ENCODE results near the gene ANK3.

The ANK3 gene

DNA sequence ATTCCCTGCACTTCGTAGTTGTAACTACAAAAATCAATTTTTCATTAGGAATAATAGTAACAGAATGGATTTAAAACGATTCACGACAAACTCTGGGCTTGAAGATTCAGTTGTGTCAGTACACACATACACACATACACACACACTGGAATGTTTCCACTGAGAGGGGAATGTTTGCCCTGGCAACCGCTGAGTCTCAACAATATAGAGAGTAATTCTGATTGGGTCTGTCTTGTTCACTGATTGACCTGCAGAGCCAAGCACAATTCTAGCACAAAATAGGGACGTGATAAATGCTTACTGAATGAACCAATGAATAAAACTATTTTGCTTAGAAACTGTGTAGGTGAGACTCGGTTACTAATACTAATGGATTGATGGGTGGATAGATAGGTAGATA, 278.9 kb downstream of the ANK3 start:
- TF ChIP-seq, protein P1, sequence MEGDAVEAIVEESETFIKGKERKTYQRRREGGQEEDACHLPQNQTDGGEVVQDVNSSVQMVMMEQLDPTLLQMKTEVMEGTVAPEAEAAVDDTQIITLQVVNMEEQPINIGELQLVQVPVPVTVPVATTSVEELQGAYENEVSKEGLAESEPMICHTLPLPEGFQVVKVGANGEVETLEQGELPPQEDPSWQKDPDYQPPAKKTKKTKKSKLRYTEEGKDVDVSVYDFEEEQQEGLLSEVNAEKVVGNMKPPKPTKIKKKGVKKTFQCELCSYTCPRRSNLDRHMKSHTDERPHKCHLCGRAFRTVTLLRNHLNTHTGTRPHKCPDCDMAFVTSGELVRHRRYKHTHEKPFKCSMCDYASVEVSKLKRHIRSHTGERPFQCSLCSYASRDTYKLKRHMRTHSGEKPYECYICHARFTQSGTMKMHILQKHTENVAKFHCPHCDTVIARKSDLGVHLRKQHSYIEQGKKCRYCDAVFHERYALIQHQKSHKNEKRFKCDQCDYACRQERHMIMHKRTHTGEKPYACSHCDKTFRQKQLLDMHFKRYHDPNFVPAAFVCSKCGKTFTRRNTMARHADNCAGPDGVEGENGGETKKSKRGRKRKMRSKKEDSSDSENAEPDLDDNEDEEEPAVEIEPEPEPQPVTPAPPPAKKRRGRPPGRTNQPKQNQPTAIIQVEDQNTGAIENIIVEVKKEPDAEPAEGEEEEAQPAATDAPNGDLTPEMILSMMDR (IDR thresholded peaks at IDR 0.05): no peak

- TF ChIP-seq, protein P1 (IDR thresholded peaks at IDR 0.05): no peak
Observed at GRCh38 chr10:60107308-60107976, 282.2 kb downstream of the ANK3 start.

DNA sequence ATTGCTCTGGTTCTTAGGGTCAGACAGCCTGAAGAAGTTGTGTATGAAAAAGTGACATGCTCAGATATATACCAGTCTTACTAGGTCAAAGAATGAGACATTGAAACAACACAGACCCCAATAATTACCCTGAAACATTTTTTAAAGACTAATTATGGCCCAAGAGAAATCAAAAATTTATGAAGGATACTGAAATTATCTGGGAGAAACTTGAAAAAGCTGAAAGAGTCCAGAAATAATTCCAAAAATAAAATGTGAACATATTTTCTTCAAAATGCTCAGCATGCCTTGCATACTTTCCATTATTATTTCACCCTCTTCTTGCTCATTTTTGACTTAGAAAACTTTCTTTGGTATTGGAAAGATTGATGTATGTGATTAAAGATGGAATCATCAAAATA, 284.4 kb downstream of the ANK3 start:
- TF ChIP-seq, protein P1 (IDR thresholded peaks at IDR 0.05): no peak

DNA sequence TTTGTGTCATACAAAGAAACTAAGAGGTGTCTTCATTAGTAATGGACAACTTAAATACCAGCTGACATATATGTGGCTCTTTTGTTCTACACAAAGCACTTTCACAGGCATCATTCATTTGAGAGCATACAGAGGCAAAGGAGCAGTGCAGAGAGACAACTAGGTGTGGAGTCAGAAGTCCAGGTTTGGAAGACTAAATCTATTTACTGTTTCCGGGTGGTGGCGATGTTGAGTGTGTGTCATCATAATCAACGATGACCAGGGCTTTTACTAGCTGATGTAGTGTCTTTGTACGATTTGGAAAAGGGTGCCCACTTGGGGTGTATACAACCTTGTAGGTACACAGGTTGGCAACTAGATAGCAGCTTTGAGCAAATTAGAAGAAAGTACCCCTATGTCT, 287.9 kb downstream of the ANK3 start:
- TF ChIP-seq, protein P1 (IDR thresholded peaks at IDR 0.05): no peak

DNA sequence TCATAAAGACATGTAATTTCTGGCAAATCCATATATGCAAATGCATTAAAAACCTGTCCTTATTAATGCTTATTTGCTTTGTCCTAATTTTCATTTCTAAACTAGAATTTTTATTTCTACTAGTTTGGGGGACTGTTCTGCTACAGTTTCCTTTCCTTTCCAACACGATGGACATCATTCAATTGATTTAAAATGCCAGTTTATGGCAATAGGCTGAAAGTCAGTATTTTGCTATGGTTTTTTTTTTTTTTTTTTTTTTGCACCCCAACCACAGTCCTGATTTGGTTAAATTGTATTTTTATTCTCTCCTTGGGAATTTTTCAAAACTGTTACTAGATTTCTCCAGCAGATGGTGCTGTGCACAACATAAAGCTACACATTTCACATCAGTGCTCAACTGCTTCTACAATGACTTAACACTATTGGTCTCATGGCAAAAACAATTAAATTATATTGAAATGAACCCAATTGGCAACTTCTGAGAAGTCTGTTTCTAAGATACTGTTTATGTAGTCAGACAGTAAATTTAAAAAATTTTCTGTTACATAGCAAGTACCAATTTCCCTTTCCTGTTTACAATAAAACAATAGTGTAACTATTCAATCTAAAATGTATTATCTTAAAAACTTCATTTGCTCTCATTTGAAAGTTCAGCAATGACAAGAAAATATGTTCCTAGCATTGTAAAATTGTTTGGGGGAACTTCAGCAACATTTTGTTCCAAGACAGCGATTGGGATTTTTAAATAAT, 289.5 kb downstream of the ANK3 start:
- TF ChIP-seq, protein P1 (IDR thresholded peaks at IDR 0.05): peak; percentile 58

- TF ChIP-seq, protein P1 (IDR thresholded peaks at IDR 0.05): peak; percentile 37; the same call in 1 of the 2 replicates
Observed at GRCh38 chr10:60098677-60099601, 290.7 kb downstream of the ANK3 start.

DNA sequence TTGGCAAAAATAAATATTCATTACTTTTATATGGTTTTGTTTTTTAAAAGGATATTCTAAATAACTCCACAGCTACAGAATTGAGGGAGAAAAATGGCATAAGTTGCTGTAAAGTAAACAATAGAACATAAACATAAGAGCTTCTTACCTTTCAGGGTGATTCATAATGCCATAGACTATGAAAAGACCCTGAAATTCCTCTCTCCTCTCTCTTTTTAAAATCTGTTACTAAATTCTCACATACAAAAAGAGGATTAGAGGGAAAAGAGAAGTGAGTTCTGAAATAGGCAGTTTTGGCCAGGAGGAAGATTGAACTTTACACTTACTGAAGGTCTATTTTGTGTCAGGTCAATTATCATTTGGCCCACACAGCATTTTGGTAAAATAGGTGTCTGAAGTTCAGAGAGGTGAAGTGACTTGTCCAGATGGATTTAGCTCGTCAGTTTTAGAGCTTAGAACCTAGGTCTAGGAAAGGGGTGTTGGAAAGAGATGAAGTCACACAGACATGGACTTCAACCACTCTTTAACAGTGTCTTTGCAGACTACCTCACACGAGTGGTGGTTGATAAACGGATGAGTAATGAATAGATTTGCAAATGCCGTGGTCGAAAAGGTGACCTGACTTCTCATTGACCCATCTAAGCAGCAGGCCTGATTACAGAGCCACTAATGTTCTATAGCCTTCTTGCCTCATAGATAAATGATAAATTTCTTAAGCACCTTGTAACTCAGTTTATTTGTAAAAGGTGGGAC, 292.7 kb downstream of the ANK3 start:
- TF ChIP-seq, protein P1 (IDR thresholded peaks at IDR 0.05): no peak

Measured in LNCAP (cell line).